Esophagus squamous epithelium (tissue), 4 donors: ENCODE measurements around the gene ANKRD11.

Experiments
- POLR2A ChIP-seq, 4 donors: fragments of 450-650 bp; IDR thresholded peaks; one replicate each; pipeline ENCODE4 v1.6.1; 2017; ENCODE audit warnings: antibody characterized with exemption in 4 of 4, mild to moderate bottlenecking in 4 of 4, moderate library complexity in 3 of 4
- TF ChIP-seq, protein P1 (sequence below), 6 experiments: fragments of 450-650 bp in 4 of 6; fragments of 200-600 bp in 2 of 6; sonication (generic) in 2 of 6; IDR thresholded peaks; one replicate each; pipeline ENCODE4 v1.5.1; 2016 to 2019; ENCODE audit warnings: antibody characterized with exemption in 6 of 6, mild to moderate bottlenecking in 4 of 6, moderate library complexity in 4 of 6

DNA sequence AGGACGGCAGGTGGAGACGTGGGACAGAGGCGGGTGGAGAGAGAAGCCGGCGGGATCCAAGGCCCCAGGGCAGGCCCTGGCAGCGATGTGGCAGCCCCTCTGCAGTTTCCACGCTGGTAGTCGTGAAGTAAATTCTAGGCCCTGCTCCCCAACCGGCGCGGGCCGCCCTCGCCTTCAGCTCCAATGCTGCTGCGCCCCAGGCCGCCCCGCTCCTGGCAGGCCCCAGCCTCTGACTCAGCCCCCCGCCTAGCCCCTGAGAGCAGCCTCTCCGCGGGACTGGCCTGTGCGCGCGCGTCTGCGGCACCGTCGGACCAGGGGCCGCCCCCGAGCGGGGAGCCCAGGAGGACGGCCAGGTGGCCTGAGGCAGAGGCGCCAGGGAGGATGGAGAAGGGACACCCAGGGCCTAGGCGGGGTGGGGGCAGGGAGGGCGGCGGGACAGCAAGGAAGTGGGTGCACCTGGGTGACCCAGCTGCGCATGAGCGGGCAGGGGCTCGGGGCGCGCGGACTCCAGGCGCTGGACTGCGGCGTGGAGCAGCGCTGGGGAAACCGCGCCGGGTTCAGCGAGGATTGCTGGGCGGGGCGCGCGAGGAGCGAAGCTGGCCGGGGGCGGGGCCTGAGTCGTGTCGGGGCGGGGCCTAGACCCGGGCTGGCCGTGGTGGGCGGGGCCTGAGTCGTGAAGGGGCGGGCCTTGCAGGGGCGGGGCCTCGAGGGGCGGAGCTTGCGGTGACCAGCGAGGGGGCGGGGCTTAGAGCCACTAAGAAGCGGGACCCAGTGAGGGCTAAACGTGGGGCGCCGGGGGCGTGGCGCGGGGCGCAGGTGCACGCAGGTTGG lies 243.2 kb downstream of the ANKRD11 start:
- TF ChIP-seq, protein P1, sequence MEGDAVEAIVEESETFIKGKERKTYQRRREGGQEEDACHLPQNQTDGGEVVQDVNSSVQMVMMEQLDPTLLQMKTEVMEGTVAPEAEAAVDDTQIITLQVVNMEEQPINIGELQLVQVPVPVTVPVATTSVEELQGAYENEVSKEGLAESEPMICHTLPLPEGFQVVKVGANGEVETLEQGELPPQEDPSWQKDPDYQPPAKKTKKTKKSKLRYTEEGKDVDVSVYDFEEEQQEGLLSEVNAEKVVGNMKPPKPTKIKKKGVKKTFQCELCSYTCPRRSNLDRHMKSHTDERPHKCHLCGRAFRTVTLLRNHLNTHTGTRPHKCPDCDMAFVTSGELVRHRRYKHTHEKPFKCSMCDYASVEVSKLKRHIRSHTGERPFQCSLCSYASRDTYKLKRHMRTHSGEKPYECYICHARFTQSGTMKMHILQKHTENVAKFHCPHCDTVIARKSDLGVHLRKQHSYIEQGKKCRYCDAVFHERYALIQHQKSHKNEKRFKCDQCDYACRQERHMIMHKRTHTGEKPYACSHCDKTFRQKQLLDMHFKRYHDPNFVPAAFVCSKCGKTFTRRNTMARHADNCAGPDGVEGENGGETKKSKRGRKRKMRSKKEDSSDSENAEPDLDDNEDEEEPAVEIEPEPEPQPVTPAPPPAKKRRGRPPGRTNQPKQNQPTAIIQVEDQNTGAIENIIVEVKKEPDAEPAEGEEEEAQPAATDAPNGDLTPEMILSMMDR (IDR thresholded peaks at IDR 0.05), result no peak
- TF ChIP-seq POLR2A (IDR thresholded peaks at IDR 0.05), result no peak
